Posterior cingulate gyrus (tissue), 11 donors: ENCODE results near the gene ANKRD11.
A peak's percentile ranks its signal among the peaks of the same experiment; 100 is the strongest.
"Not testable (repeated sequence)": the region's sequence is repeated elsewhere in the genome, so short reads cannot be mapped to it uniquely, and the experiment has no call there.

Source experiments
- DNase-seq, 10 donors: peaks; one replicate each; pipeline versions ENCODE4 v3.0.0 to v3.0.0-alpha.2; 2020 to 2021; ENCODE audit warnings: mixed read lengths in 3 of 10
- intact Hi-C: fragments of 100-400 bp; cut with DNase I; formaldehyde crosslinking; loops from one replicate; pipeline ENCODE4 v1.15.1; 2023

Gene ANKRD11

GRCh38 chr16:89437251-89437987 lies 52.9 kb downstream of the ANKRD11 start:
- intact Hi-C loops = no loop called here
- DNase-seq = no peak

GRCh38 chr16:89436366-89436765 lies 54.0 kb downstream of the ANKRD11 start:
- peak in 1 of 10 donors; percentile 2 for DNase-seq
- intact Hi-C loops = no loop called here

- DNase-seq = peak in 1 of 10 donors; percentile 29
Measured at GRCh38 chr16:89435059-89435458, 55.3 kb downstream of the ANKRD11 start.

GRCh38 chr16:89434490-89434889 lies 55.9 kb downstream of the ANKRD11 start:
- intact Hi-C loops = no loop called here
- peak in 2 of 10 donors; percentile 2 to 30 for DNase-seq

More at GRCh38 chr16:89435059-89435458, 55.3 kb downstream of the ANKRD11 start:
- intact Hi-C loops = not testable (repeated sequence)

- DNase-seq = peak in 2 of 10 donors; percentile 34 to 60
- intact Hi-C loops = not testable (repeated sequence)
Measured at GRCh38 chr16:89433363-89433984, 56.9 kb downstream of the ANKRD11 start.

- intact Hi-C loops = no loop called here
Measured at GRCh38 chr16:89431630-89432029, 58.7 kb downstream of the ANKRD11 start.

GRCh38 chr16:89431158-89431584 lies 59.2 kb downstream of the ANKRD11 start:
- DNase-seq = peak in 3 of 10 donors; percentile 79 to 89 (median 87)

More at GRCh38 chr16:89431630-89432029, 58.7 kb downstream of the ANKRD11 start:
- peak in 1 of 10 donors; percentile 1 for DNase-seq

GRCh38 chr16:89430436-89431157 lies 59.8 kb downstream of the ANKRD11 start:
- peak in 2 of 10 donors; percentile 26 to 29 for DNase-seq
- intact Hi-C loops = no loop called here

More at GRCh38 chr16:89431158-89431584, 59.2 kb downstream of the ANKRD11 start:
- intact Hi-C loops = no loop called here

GRCh38 chr16:89428605-89429004 lies 61.8 kb downstream of the ANKRD11 start:
- peak in 2 of 10 donors; percentile 5 to 44 for DNase-seq
- intact Hi-C loops = not testable (repeated sequence)

- peak in 1 of 10 donors; percentile 16 for DNase-seq
- intact Hi-C loops = no loop called here
Measured at GRCh38 chr16:89426736-89427530, 63.4 kb downstream of the ANKRD11 start.

- intact Hi-C loops = no loop called here
- DNase-seq = peak in 2 of 10 donors; percentile 19 to 43
Measured at GRCh38 chr16:89425523-89425922, 64.8 kb downstream of the ANKRD11 start.

- intact Hi-C loops = no loop called here
- peak in 2 of 10 donors; percentile 39 to 45 for DNase-seq
Measured at GRCh38 chr16:89423681-89424260, 66.6 kb downstream of the ANKRD11 start.

- peak in 2 of 10 donors; percentile 42 to 75 for DNase-seq
Measured at GRCh38 chr16:89422905-89423630, 67.3 kb downstream of the ANKRD11 start.

GRCh38 chr16:89422527-89422904 lies 67.8 kb downstream of the ANKRD11 start:
- intact Hi-C loops = no loop called here
- peak in 2 of 10 donors; percentile 32 to 81 for DNase-seq

More at GRCh38 chr16:89422905-89423630, 67.3 kb downstream of the ANKRD11 start:
- intact Hi-C loops = no loop called here

- DNase-seq, intact Hi-C loops: not testable (repeated sequence)
Measured at GRCh38 chr16:89421300-89421699, 69.1 kb downstream of the ANKRD11 start.

GRCh38 chr16:89420204-89420603 lies 70.2 kb downstream of the ANKRD11 start:
- intact Hi-C loops = no loop called here

GRCh38 chr16:89418352-89418751 lies 72.0 kb downstream of the ANKRD11 start:
- intact Hi-C loops = no loop called here
- DNase-seq = no peak

More at GRCh38 chr16:89420204-89420603, 70.2 kb downstream of the ANKRD11 start:
- DNase-seq = no peak

GRCh38 chr16:89417352-89417751 lies 73.0 kb downstream of the ANKRD11 start:
- DNase-seq = peak in 1 of 10 donors; percentile 46

More at GRCh38 chr16:89417352-89417751, 73.0 kb downstream of the ANKRD11 start:
- intact Hi-C loops = no loop called here
